ENCODE data around the gene DOCK8.
"Not testable (repeated sequence)": the region's sequence is repeated elsewhere in the genome, so short reads cannot be mapped to it uniquely, and the experiment has no call there.

The DOCK8 gene

DNA sequence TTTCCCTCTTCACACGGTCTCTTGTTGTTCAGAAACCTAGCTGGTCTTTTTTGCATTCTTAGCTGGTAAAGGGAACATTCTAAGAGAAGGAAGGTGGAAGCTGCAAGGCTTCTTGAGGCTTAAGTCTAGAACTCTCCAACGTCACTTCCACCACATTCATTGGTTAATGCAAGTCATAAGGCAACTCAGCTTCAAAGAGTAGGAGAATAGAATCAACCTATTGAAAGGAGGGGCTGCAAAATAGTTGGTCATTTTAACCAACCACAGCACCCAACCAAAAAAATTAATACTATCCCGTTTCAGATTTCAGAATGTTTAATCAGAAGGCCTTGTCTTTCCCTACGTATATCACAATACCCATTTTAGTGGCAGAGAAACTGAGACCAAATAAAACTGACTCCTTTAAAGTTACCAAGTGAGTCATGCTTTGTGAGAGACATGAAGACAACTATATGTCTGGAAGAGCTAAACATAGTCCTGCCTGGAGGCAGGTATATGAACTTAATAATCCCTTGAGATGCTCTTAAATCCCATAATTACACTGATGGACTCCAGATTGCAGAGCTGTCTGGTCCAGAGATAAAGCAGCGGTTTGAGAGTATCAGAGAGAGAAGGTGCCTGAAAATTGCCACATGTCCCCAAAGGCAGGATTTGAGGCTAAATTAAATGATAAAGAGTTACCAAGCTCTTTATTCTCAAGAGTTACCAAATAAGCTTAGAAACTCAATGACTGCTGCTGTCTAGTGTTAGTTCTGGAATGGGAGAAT, 14.4 kb downstream of the DOCK8 start:
- no peaks in the 10 kb centered on the region for H3F3A ChIP-seq (ENCODE audit: insufficient read depth, low read length)
- no peaks in the 10 kb centered on the region for H3K36me3 ChIP-seq (ENCODE audit: insufficient read depth, low read length)
- H3K27me3 ChIP-seq (ENCODE audit: insufficient read depth, low read length) = no peaks in the 10 kb centered on the region
- no peak overlapping the region for H3K27ac ChIP-seq (ENCODE audit: low read depth, low read length, poor library complexity, severe bottlenecking)
- no peak for TF ChIP-seq EZH2 (IDR thresholded peaks at IDR 0.05; ENCODE audit: borderline replicate concordance, low read length)
- TF ChIP-seq, protein P1, sequence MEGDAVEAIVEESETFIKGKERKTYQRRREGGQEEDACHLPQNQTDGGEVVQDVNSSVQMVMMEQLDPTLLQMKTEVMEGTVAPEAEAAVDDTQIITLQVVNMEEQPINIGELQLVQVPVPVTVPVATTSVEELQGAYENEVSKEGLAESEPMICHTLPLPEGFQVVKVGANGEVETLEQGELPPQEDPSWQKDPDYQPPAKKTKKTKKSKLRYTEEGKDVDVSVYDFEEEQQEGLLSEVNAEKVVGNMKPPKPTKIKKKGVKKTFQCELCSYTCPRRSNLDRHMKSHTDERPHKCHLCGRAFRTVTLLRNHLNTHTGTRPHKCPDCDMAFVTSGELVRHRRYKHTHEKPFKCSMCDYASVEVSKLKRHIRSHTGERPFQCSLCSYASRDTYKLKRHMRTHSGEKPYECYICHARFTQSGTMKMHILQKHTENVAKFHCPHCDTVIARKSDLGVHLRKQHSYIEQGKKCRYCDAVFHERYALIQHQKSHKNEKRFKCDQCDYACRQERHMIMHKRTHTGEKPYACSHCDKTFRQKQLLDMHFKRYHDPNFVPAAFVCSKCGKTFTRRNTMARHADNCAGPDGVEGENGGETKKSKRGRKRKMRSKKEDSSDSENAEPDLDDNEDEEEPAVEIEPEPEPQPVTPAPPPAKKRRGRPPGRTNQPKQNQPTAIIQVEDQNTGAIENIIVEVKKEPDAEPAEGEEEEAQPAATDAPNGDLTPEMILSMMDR (IDR thresholded peaks at IDR 0.05; ENCODE audit: low read length) = no peak
- no peaks in the 10 kb centered on the region for H3K79me2 ChIP-seq (ENCODE audit: insufficient read depth, low read length)
- H3K9me2 ChIP-seq (ENCODE audit: low read depth, low read length) = no peaks in the 10 kb centered on the region
- H4K20me1 ChIP-seq (ENCODE audit: insufficient read depth, low read length) = no peaks in the 10 kb centered on the region
- H3K4me2 ChIP-seq (ENCODE audit: low read length) = no peak overlapping the region
- no peaks in the 10 kb centered on the region for H3K9me3 ChIP-seq (ENCODE audit: low read length)
- H3K4me1 ChIP-seq (ENCODE audit: insufficient read depth, low read length, severe bottlenecking) = no peaks in the 10 kb centered on the region
- no peak overlapping the region for H2AFZ ChIP-seq (ENCODE audit: low read length)
- no peak overlapping the region for H3K4me3 ChIP-seq (ENCODE audit: low read depth, low read length, poor library complexity, severe bottlenecking)
- no peak overlapping the region for H3K9ac ChIP-seq (ENCODE audit: low read length)

DNA sequence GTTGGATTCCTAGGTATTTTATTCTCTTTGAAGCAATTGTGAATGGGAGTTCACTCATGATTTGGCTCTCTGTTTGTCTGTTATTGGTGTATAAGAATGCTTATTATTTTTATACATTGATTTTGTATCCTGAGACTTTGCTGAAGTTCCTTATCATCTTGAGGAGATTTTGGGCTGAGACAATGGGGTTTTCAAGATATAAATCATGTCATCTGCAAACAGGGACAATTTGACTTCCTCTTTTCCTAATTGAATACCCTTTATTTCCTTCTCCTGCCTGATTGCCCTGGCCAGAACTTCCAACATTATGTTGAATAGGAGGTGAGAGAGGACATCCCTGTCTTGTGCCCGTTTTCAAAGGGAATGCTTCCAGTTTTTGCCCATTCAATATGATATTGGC, 17.0 kb downstream of the DOCK8 start:
- H3K9me3 ChIP-seq (ENCODE audit: low read length); H3K27ac ChIP-seq (ENCODE audit: low read depth, low read length, poor library complexity, severe bottlenecking); H4K20me1 ChIP-seq (ENCODE audit: insufficient read depth, low read length); H3K36me3 ChIP-seq (ENCODE audit: insufficient read depth, low read length); H3K9ac ChIP-seq (ENCODE audit: low read length); H2AFZ ChIP-seq (ENCODE audit: low read length); H3K79me2 ChIP-seq (ENCODE audit: insufficient read depth, low read length); H3K9me2 ChIP-seq (ENCODE audit: low read depth, low read length); H3K4me2 ChIP-seq (ENCODE audit: low read length); H3K4me3 ChIP-seq (ENCODE audit: low read depth, low read length, poor library complexity, severe bottlenecking); H3K27me3 ChIP-seq (ENCODE audit: insufficient read depth, low read length); H3K4me1 ChIP-seq (ENCODE audit: insufficient read depth, low read length, severe bottlenecking); H3F3A ChIP-seq (ENCODE audit: insufficient read depth, low read length): not testable (repeated sequence)

DNA sequence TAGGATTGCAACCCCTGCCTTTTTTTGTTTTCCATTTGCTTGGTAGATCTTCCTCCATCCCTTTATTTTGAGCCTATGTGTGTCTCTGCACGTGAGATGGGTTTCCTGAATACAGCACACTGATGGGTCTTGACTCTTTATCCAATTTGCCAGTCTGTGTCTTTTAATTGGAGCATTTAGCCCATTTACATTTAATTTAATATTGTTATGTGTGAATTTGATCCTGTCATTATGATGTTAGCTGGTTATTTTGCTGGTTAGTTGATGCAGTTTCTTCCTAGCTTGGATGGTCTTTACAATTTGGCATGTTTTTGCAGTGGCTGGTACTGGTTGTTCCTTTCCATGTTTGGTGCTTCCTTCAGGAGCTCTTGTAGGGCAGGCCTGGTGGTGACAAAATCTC, 19.0 kb downstream of the DOCK8 start:
- not testable (repeated sequence) for H3K9ac ChIP-seq (ENCODE audit: low read length); H3K27me3 ChIP-seq (ENCODE audit: insufficient read depth, low read length); H3K4me2 ChIP-seq (ENCODE audit: low read length); H3K79me2 ChIP-seq (ENCODE audit: insufficient read depth, low read length); H3K4me3 ChIP-seq (ENCODE audit: low read depth, low read length, poor library complexity, severe bottlenecking); H3K9me2 ChIP-seq (ENCODE audit: low read depth, low read length); H3F3A ChIP-seq (ENCODE audit: insufficient read depth, low read length); H3K9me3 ChIP-seq (ENCODE audit: low read length); H2AFZ ChIP-seq (ENCODE audit: low read length); H3K4me1 ChIP-seq (ENCODE audit: insufficient read depth, low read length, severe bottlenecking); H4K20me1 ChIP-seq (ENCODE audit: insufficient read depth, low read length); H3K27ac ChIP-seq (ENCODE audit: low read depth, low read length, poor library complexity, severe bottlenecking); H3K36me3 ChIP-seq (ENCODE audit: insufficient read depth, low read length)

DNA sequence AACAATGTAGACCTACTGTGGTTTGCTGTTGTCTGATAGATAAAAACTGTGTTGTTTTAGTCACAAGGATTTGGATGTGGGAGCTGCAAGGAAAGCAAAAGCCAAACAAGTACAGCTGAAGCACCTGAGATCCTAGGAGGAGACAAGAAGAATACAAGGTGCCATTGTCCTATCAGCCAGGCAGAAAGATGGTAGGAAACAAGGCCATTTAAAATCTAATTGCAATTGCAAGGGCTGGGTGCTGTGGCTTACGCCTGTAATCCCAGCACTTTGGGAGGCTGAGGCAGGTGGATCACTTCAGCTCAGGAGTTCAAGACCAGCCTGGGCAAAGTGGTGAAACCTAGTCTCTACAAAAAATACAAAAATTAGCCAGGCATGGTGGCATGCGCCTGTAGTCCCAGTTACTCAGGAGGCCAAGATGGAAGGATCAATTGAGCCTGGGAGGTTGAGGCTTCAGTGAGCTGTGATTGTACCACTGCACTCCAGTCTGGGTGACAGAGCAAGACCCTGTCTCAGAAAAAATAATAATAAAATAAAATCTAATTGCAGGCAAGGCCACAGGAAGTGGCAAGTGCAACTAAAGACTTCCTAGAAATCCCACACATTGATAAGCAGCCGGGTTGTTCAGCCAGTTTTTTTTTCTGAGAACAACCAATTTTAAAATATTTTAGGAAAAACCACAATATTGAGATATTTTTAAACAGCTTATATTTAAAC, 22.6 kb downstream of the DOCK8 start:
- no peak for TF ChIP-seq EZH2 (IDR thresholded peaks at IDR 0.05; ENCODE audit: borderline replicate concordance, low read length)
- TF ChIP-seq, protein P1 (IDR thresholded peaks at IDR 0.05; ENCODE audit: low read length) = no peak
- Histone ChIP-seq H3K4me3 (ENCODE audit: low read depth, low read length, poor library complexity, severe bottlenecking) (no peak overlapping the region), H3K4me2 (ENCODE audit: low read length) (no peak overlapping the region), H2AFZ (ENCODE audit: low read length) (no peak overlapping the region), H3K9ac (ENCODE audit: low read length) (no peak overlapping the region), H3K36me3 (ENCODE audit: insufficient read depth, low read length) (no peaks in the 10 kb centered on the region), H3K79me2 (ENCODE audit: insufficient read depth, low read length) (no peaks in the 10 kb centered on the region), H3K9me2 (ENCODE audit: low read depth, low read length) (no peaks in the 10 kb centered on the region), H3K27ac (ENCODE audit: low read depth, low read length, poor library complexity, severe bottlenecking) (no peak overlapping the region), H3F3A (ENCODE audit: insufficient read depth, low read length) (no peaks in the 10 kb centered on the region), H3K4me1 (ENCODE audit: insufficient read depth, low read length, severe bottlenecking) (no peaks in the 10 kb centered on the region), H3K9me3 (ENCODE audit: low read length) (no peaks in the 10 kb centered on the region), H3K27me3 (ENCODE audit: insufficient read depth, low read length) (no peaks in the 10 kb centered on the region), H4K20me1 (ENCODE audit: insufficient read depth, low read length) (no peaks in the 10 kb centered on the region)

Data from OCI-LY1 (cell line).